HCT116 (cell line): Measurements from ENCODE around the gene LCA5L.

Experiments
- CTCF ChIP-seq, 3 experiments: fragments of 200-600 bp in 1 of 3; sonication (generic) in 1 of 3; IDR thresholded peaks in 2 of 3; conservative IDR thresholded peaks in 1 of 3; 2 replicates each; pipeline ENCODE4 v1.5.1; 2012 to 2017; ENCODE audit warnings: low read depth in 2 of 3, low read length in 2 of 3, antibody characterized with exemption in 1 of 3, borderline replicate concordance in 1 of 3, control low read depth in 1 of 3, mild to moderate bottlenecking in 1 of 3, mixed read lengths in 1 of 3, mixed run types in 1 of 3, moderate library complexity in 1 of 3; ENCODE audit not compliant: insufficient read depth in 1 of 3
- POLR2A ChIP-seq: IDR thresholded peaks from 2 replicates; pipeline ENCODE4 v1.7.0; 2011; ENCODE audit warnings: borderline replicate concordance; ENCODE audit not compliant: insufficient read depth, insufficient read length; ENCODE audit errors: extremely low read depth
- POLR2AphosphoS5 ChIP-seq: IDR thresholded peaks from 2 replicates; pipeline ENCODE4 v1.6.1; 2011; ENCODE audit warnings: mild to moderate bottlenecking, low read depth, low read length, moderate library complexity
- SP1 ChIP-seq: IDR thresholded peaks from 2 replicates; pipeline ENCODE4 v1.6.1; 2012; ENCODE audit warnings: low read depth

- TF ChIP-seq POLR2A (no peak), POLR2AphosphoS5 (no peak), CTCF (IDR thresholded peaks at IDR 0.05 in 2 of 3, conservative IDR thresholded peaks at IDR 0.05 in 1 of 3; ENCODE audit: borderline replicate concordance in 1 of 3, insufficient read depth in 1 of 3, low read depth in 2 of 3, low read length in 2 of 3) (no peak), SP1 (no peak)
Measured at GRCh38 chr21:39364949-39365348, 80.6 kb downstream of the LCA5L start.
